SW480 (cell line): ENCODE measurements around the gene LETM1.

Source experiments
- DNase-seq: peaks from one replicate; pipeline ENCODE4 v3.0.0-alpha.2; 2016; ENCODE audit warnings: low spot score

The LETM1 gene

DNA sequence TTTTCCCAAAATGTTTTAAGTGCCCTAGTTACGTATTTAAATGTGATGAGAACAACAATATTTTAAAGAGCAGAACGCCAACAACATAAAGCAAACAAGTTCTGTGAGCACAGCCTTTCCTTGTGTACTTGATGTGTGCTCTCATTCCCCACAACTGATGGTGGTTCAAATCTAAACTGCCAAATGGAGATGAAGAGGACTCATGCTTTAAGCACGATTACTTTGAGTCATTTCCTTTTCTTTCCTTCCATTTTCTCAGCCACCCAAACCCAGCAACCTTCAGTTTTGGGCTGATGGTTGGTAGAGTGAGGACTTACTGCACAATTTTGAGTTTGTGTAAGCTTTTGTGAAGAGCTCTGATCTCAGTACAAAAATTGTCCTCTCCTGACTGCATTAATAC lies 16.9 kb upstream of the LETM1 start:
- DNase-seq = no peak

DNA sequence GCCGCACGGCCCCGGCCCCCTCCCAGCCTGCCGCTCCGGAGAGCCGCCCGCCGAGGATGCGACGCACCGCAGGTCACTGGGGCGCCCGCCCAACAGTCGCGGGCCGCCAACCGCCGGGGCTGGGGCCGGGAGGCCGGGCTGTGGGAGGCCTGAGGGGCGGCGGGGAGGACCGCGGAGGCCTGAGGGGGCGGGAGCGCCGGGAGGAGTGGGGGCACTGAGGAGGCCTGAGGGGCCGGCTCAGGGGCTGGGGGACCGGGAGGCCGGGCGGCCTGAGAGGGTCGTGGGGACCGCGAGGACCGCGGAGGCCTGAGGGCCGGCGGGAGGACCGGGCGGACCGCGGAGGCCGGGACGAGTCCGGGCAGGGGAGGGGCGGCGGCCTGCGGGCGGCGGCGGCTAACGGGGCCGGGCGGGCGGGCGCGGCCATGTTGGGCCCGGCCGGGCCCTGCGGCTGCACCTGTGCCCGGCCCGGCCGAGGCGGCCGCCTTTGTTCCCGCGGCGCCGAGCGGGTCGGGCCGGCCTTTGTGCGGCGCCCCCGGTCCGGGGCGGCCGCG lies 15.6 kb upstream of the LETM1 start:
- peak; percentile 31 for DNase-seq

DNA sequence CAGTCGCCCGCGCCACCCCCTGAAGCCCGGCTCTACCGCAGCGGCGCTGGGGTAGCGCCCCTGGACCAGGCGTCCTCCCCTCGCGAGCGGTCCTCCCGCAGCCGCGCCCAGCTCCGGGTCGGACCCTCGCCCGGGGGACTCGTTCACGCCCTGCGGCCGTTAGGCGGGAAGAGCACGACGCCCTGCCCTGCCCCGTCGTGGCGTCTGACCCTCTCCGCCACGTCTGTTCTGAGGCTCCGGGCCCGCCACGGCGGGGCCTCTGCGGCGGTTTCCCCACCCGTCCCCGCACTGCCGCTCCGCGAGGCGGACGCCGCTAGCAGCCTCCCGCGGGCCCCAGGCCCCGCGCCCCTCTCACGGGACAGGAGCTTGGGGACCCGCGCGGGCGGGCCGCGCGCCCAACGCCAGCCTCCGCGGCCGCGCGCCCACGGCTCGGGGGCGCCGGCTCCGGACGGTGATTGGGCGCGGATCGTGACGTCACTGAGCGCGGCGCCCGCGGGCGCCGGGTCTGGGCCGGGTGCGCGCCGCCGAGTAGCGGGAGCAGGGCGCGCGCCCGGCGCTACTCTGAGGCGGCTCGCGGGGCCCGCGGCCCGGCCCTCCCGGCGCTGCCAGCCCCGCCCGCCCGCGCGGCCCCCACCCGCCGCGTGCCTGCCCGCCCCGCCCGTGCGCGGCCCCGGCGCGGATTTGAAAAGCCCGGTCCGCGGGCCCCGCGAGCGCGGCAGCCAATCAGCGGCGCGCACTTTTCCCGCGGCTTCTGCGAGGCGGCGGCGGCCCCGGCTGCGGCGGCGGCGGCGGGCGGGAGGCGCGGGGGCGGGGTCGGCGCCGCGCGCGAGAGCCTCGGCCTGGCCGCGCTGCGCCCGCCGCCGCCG lies 14.9 kb upstream of the LETM1 start, which contains the start of gene NSD2:
NSD2 (plus strand) TSS at position 816 of the 866 bp plus-strand sequence. CDS start 29,262 bp downstream, outside the sequence.
- DNase-seq = peak; percentile 80

DNA sequence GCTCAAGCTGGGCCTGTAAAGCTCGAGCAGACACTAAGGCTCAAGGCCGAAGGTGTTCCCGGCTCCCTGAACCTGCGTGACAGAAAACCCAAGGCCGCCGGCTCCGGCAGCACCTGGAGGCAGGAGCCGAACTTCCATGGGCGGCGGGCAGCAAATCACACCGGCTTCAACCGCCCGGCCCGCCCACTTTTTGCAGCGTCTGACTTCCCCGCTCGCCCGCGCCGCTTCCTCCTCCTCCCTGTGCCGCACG lies 14.3 kb upstream of the LETM1 start:
- DNase-seq = peak; percentile 84

DNA sequence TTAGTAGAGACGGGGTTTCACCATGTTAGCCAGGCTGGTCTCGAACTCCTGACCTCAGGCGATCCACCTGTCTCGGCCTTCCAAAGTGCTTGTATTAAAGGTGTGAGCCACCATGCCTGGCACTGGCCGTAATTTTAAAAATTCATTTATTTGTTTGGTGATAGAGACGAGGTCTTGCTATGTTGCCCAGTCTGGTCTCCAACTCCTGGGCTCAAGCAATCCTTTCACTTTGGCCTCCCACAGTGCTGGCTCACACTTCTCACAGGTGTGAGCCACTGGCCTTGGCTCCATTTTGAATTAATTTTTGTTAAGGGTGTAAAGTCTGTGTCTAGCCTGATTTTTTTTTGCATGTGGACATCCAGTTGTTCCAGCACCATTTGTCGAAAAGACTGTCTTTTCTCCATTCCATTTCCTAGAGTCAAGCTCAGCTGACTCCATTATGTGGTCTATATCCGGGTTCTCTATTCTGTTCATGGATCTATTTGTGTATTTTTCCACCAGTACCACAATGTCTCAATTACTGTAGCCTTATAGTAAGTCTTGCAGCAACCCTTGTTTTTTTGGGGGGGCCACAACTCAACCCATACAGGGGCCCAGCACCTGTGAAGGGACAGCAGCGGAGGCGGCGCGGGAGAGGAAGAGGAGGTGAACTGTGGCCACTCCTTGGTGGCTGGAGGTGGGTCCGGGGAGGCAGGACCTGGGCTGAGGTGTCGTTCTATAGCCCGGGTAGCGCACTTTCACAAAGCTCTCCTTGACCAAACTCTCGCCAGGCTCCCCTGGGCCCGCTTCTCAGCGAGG lies 13.8 kb upstream of the LETM1 start:
- DNase-seq = no peak

DNA sequence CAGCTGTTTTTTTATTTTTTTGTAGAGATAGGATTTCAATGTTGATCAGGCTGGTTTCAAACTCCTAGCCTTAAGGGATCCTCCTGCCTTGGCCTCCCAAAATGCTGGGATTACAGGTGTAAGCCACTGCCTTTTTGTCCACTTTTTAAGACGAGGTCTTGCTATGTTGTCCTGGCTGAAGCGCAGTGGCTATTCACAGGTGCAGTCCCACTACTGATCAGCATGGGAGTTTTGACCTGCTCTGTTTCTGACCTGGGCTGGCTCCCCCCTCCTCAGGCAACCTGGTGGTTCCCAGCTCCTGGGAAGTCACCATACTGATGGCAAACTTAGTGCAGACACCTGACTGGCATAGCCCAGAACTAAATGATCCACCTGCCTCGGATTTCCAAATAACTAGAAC lies 13.0 kb upstream of the LETM1 start:
- DNase-seq = no peak

DNA sequence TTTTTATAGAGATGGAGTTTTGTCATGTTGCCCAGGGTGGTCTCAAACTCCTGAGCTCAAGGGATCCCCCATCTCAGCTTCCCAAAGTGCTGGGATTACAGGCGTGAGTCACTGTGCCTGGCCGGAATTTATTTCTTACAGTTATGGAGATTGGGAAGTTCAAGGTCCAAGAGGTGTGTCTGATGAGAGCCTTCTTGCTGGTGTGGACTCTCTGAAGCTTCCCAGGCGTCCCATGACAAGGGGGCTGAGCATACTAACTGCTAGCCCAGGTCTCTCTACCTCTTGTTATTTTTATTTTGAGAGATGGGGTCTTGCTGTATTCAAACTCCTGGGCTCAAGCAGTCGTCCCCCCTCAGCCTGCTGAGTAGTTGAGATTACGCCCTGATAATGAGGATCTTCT lies 12.3 kb upstream of the LETM1 start:
- peak; percentile 54 for DNase-seq

DNA sequence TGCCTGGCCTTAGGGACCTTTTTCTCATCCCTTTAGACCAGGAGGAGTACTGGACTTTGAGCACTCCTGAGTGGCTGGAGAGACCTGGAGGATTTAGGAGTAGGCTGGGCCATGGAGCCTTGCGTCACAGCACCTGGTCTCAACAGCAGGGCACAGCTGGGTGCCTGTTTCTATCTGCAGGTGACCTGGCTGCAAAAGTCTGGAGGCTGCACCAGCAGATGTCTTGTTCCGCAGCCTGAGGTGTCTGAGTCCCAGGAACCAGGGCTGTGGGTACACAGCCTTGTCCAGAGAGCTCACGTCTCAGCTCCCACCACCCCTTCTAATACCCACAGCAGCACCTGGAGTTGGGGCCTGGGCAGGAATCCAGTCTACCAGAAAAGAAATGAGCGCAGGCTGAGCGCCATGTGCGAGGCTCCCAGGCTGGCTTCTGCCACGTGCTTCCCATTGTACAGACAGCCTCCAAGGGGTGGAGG lies 10.3 kb upstream of the LETM1 start:
- no peak for DNase-seq

DNA sequence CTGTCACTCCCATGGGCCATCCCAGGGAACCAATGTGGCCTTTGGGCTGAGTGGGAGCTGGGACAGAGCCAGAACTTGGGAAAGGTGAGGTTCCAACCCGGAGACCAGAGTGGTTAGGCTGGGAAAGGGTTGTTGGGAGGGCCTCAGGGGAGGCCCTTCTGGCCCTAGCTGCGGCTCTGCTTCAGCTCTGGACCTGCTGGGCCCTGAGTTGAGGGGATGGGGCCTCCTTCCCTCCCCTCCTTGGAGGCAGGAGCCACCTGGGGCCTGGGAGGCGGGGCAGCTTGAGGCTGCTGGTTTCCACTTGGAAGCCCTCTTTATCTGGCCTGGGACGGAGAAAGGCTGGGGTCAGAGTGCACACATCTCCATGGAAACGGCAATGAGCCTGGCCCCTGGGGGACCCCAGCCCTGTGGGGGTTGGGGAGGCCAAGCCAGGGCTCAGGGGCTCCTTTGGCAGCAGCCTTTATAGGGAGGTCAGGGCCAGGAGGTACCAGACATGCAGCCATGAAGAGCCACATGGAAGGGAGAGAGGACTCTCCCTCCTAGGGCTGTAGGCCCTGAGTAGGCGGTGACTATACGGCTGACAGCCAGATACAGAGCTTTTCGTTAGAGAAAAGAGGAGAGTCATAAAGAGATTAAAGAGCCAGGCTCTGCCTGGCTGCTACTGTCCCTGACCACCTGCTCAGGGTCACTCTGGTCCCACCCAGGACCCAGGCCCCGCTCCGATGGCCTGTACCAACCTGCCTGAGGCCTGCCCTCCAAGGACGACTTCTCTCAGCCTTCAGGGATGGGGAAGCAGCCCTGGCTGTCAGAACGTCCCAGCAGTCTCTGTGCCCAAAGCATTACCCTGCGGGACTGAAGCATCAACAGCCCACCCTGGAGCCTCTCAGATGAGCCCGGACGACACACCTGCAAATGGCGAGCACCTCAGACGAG lies 8.4 kb upstream of the LETM1 start:
- no peak for DNase-seq

DNA sequence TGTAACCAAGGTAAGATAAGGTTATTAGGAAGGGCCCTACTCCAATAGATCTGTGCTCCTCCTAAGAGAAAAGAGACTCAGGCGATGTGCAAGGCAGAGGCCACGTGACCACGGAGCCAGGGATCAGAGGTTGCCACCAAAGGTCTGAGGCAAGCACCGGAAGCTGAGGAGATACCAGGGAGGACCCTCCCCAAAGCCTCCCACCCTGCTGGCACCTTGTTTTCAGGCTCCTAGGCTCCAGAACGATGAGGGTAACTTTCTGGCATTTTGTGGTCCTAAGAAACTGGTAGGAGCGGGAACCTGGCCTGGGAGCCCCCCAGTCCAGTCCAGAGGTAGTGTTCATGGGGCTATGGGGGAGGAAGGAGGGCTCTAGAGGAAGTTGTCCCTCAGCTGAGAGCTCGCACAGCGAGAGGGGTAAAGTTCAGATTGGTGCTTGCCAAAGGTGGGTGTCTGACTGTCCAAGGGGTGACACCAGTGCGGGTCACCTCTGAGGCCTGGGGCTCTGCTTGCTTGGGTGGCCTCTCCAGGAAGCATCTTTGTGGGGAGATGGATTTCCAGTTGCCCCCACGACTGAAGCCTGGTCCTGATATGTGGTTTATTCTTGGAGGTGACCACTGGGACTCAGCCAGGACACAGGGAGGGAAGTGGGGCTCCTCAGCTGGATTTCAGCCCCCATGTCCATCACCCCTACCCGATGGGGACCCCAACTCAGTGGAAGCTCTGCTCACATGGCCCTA lies 7.5 kb upstream of the LETM1 start:
- no peak for DNase-seq

DNA sequence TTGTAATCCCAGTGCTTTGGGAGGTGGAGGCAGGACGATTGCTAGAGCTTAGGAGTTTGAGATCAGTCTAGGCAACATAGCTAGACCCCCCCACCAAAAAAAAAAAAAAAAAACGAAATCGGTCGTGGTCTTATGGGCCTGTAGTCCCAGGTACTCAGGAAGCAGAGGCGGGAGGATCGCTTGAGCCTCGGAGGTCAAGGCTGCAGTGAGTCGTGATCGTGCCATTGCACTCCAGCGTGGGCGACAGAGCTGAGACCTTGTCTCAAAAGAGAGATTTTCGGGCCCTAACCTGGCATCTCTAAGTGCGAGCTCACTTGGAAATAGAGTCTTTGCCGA lies 7.0 kb upstream of the LETM1 start:
- DNase-seq = no peak

DNA sequence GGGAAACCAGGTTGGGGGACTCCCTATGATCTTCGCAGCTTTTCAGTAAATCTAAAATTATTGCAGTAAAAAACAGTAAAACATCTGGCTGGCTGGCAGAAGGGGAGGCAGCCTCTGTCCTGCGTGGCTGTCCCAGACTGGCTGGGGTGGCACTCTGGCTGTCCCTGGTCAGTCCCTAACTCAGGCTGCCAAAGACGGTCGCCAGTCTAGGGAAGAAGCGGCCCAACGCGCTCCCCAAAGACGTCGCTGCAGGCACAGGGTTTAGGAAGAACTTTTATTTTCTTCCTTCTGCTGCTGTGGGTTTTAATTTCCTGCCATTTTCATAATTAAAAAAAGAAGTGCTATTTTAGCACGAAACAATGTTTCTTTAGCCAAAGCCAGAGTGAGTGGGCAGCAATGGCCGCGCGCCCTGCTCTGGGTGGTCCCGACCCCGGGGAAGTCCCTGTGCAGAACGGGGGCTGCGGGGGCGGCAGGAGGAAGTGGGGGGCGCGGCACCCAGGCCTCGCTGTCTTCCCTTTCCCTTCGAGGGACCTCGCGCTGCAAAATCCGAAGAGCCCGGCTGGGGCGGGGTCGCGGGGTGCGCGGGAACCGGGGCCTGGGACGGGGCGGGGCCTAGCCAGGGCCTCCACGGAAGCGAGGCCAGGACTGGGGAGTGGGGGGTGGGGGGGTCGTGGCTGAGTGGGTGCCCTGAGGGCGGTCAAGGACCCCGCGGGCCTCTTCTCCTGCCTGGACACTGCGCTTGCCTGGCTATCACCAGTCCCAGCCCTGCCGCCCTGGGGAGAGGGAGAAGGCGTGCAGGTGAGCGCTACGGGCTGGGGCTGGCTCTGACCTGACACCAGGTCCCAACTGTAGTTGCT lies 6.3 kb upstream of the LETM1 start:
- no peak for DNase-seq

DNA sequence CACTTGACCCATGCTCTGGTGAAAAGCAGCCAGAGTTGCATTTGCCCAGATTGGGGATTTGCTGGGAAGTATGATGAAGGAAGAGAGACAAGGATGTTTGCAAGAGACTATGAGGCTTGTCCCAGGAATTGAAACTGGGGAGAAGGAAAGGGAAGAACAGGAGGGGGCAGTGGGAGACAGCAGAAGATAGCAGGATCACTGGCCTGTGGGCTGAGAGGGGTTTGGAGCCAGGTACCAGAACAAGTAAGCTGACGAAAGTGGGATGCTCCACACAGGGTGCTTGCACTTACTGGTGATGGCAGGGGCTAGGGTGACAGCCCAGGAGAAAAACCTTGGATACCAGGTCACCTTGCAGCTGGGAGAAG lies 3.4 kb upstream of the LETM1 start:
- no peak for DNase-seq

DNA sequence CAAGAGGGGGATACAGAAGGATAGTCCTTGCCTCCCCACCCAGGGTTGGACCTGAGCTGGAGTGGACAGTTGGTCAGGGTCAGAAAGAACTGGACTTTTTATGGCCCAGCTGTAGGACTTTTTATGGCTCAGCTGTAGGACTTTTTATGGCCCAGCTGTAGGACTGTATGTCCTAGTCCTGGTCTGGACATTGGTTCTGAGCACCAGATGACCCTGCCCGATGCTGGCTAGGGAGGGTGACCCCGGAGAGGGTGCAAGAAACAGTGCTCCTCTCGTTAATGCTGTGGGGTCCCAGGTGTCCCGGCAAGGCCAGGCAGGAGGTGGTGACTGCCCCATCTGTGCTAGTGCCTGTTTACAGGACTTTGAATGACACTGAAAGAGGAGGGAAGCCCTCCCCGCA lies 2.0 kb upstream of the LETM1 start:
- no peak for DNase-seq

DNA sequence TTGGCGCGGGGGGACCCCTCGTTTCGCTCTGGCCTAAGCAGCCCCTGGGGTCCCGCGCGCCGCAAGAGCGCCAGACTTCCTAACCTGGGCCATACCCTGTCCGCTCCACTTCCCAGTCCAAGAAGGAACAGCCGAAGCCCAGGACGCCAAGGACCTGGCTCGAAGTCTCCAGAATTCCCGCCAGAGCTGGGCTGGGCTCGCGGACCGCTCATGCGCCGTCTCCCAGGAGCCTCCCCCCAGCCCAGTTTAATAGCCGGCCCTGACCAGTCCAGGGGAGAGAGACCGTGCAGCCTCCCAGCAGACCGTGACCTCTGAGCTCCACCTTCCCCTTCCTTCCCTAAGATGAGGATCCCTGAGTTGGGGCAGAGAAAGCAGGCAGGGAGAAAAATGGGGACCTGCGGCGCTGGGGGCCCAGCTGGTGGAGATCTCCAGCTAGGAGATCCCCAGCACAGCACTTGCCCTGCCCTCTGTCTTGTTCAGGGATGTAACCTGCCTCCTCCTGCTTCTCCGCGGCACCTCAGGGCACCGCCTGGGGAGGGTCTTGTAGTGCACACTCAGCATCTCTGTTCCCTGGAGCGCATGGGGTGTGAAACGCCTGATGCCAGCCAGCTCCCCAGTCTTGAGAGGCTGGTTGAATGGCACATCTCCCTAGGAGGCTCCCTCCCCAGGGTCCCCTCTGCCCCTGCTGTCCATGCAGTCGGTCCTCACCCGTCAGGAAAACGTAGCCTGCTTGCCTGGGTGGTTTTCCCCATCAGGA lies 1.2 kb upstream of the LETM1 start:
- no peak for DNase-seq

DNA sequence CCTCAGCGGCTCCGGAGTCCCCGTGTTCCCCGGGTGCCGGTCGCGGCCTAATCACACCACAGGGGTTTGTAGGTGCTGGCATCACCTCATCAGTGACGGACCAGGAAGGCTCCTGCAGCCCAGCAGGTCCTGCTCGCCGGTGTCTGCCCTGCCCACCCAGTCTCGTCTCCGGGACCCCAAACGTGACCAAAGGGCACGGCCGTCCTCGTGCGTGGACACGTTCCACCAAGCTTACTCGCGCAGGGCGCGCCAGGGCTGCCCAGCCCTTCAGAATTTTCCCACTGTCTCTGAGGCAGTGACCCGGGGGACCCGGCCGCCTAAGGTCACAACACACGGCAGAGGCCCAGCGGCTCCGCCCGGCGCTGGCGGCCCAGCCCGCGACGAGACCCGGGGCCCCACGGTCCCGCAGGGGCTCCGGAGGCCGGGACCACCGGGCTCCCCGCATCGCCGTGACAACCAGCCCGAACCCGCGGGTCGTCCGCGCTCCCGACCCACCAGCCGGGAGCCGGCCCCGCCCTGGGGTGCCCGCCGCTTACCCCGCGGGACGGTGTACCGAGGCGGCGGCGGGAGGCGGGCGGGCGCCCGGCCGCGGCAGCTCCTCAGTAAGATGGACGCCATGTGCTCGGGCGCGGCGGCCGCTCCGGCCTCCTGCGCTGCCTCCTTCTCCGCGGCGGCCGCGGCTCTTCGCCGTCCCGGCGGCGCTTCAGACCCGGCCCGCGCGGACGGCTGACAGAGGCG lies 454 bp downstream of the LETM1 start:
- no peak for DNase-seq

DNA sequence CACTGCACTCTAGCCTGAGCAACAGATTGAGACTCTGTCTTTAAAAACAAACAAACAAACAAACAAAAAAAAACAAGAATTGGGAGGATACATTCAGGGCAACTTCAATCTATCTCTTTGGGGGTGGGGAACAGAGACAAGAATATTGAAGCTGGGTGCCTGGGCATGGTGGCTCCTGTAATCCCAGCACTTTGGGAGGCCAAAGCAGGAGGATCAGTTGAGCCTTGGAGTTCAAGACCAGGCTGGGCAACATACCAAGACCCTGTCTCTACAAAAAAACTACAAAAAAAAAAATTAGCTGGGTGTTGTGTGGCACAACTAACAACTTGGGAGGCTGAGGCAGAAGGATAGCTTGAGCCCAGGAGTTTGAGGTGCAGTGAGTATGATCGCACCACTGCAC lies 1.2 kb downstream of the LETM1 start:
- DNase-seq = no peak

DNA sequence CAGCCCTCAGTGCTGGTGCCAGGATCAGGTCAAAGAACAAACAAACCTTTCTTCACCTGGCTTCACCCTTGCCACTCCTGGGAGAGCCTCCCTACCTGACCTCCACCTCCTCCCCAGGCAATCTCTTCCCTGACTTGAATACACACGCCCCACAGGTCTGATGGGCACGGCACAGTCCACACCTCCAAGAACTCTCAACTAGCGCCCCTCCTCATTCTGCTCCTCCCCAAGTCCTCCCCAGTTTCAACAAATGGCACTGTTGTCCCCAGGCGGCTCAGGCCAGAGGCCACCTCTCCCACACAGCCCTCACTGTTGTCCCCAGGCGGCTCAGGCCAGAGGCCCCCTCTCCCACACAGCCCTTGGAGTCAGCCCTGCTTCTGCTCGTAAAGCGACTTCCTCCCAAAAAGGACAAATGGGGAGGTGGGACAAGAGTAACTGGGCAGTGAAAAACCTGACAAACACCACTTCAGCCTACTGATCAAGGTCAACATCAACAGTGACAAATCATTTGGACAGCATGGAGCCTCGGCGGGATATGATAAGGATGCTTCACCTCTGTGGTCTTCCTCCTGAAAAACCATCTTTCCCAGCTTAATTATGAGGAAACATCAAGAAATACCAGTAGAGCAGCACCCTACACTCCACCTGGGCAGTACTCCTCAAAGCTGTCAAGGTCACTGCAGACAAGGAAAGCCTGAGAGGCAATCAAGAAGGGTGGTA lies 2.9 kb downstream of the LETM1 start:
- DNase-seq = no peak
